ENCODE results near the gene EFCAB14. TPM values are rescaled to one million over a fixed set of nuclear protein-coding genes. Genes with fewer than 3 reads are reported as not detected.

The EFCAB14 gene
- total and polyA plus RNA-seq, 2 of the 8 experiments (the other 6 are each of a cell fraction or from before 2014, with no cell fraction given): 19.4 to 40.4 TPM

- TF ChIP-seq SIRT6 (IDR thresholded peaks at IDR 0.05; ENCODE audit: low read length): no peak
- TF ChIP-seq CBX5 (IDR thresholded peaks at IDR 0.05; ENCODE audit: low read depth, low read length): no peak
- no peak for TF ChIP-seq NANOG (IDR thresholded peaks at IDR 0.05; ENCODE audit: insufficient read depth, low read depth, low read length, poor library complexity, severe bottlenecking)
- TF ChIP-seq FOSL1 (IDR thresholded peaks at IDR 0.05; ENCODE audit: insufficient read depth, low read depth, low read length): no peak
- no peak for TF ChIP-seq EP300 (IDR thresholded peaks at IDR 0.05; ENCODE audit: borderline replicate concordance in 1 of 2, low read depth in 2 of 2, low read length in 2 of 2)
These were observed 26.7 kb downstream of the EFCAB14 start (continued) for GRCh38 chr1:46691997-46692790.
